Choroid plexus epithelial cell (primary cell): ENCODE measurements around the gene PCMT1.
"Not testable (repeated sequence)": the region's sequence is repeated elsewhere in the genome, so short reads cannot be mapped to it uniquely, and the experiment has no call there.

Experiments
- DNase-seq: peaks from one replicate; pipeline ENCODE4 v3.0.0-alpha.2; 2010; ENCODE audit warnings: low read depth
- H3K4me3 ChIP-seq: 2 replicates; pipeline ENCODE4 v1.5.1; 2011; ENCODE audit warnings: low read depth, mild to moderate bottlenecking, control low read depth, low read length, moderate library complexity
- CTCF ChIP-seq: conservative IDR thresholded peaks from 2 replicates; pipeline ENCODE4 v1.5.1; 2011; ENCODE audit warnings: low read depth, mild to moderate bottlenecking, control low read depth, inconsistent platforms, low read length, moderate library complexity

PCMT1 gene

GRCh38 chr6:149750136-149750609 lies 632 bp downstream of the PCMT1 start:
- no peak for TF ChIP-seq CTCF
- peak; percentile 60 for DNase-seq

GRCh38 chr6:149751239-149751638 lies 1.7 kb downstream of the PCMT1 start:
- H3K4me3 ChIP-seq = no peak overlapping the region
- no peak for TF ChIP-seq CTCF
- no peak for DNase-seq

More at GRCh38 chr6:149750136-149750609, 632 bp downstream of the PCMT1 start:
- H3K4me3 ChIP-seq = peak overlapping the region; percentile 76

- H3K4me3 ChIP-seq, DNase-seq: not testable (repeated sequence)
Observed at GRCh38 chr6:149751920-149752319, 2.4 kb downstream of the PCMT1 start.

GRCh38 chr6:149752600-149753373 lies 3.2 kb downstream of the PCMT1 start:
- DNase-seq = no peak
- no peak overlapping the region for H3K4me3 ChIP-seq
- TF ChIP-seq CTCF = no peak

GRCh38 chr6:149753374-149753637 lies 3.8 kb downstream of the PCMT1 start:
- H3K4me3 ChIP-seq, DNase-seq: not testable (repeated sequence)

- DNase-seq = no peak
- no peak overlapping the region for H3K4me3 ChIP-seq
- no peak for TF ChIP-seq CTCF
Observed at GRCh38 chr6:149754548-149754947, 5.0 kb downstream of the PCMT1 start.

GRCh38 chr6:149755300-149756260 lies 6.0 kb downstream of the PCMT1 start:
- no peak for DNase-seq
- no peak overlapping the region for H3K4me3 ChIP-seq
- no peak for TF ChIP-seq CTCF

GRCh38 chr6:149756261-149756636 lies 6.7 kb downstream of the PCMT1 start:
- DNase-seq = no peak
- no peak overlapping the region for H3K4me3 ChIP-seq
- TF ChIP-seq CTCF = peak; percentile 3
